Measurements from ENCODE around the gene PUS10. TPM values are rescaled to one million over a fixed set of nuclear protein-coding genes. Genes with fewer than 3 reads are reported as not detected.

Gene PUS10
- total and polyA plus RNA-seq, 2 of the 8 experiments (the other 6 are each of a cell fraction or from before 2014, with no cell fraction given) = 1.3 to 3.1 TPM

DNA sequence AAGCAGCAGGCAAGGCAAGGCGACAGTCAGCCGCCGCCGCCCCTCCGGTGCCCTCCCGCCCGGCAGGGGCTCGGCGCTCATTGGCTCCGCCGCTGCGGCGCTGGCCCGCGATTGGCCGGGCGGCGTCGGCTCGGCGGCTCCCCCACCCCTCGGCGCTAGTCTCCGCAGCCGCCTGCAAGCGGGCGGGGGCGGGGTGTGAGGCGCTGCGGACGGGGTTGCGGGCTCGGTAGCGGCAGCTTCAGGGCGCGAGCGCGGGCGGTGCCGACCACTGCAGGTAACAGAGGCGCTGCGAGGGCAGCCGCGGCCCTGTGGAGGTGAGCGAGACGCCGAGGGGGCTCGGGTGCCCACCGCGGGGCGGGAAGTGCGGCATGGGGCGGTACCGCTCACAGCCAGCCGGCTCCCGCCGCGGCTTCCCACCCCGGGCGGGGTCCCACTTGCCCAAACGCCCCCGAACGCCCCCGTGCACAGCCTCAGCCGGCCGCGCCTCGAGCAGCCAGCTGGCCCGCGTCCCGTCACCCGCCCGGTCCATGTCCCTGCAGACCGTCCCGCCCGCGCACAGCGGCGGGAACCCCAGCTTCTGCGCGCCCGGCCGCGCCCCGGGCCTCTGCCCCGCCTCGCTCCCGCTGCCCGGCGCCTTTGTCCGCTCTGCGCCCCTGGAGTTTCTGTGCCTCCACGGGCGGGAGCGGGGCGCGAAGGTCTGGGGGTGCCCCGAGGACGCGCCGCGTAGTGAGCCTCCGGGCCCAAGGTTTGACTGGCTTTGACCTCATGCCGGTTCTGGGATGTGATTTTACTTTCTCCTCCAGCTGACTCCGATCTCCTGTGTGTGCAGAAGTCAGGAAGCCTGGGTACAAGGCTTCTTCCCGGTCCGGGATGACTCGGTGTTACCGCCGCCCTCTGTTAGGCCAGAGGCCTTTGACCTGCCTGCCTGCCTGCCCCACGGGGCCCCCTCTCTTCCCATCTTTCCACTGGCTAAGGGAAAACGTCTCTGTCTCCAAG lies 48.0 kb upstream of the PUS10 start, which contains the start of gene SANBR (continued):
- no peak for TF ChIP-seq RNF2 (IDR thresholded peaks at IDR 0.05; ENCODE audit: borderline replicate concordance, low read depth, low read length, missing control alignments, poor library complexity, severe bottlenecking)
- TF ChIP-seq YY1 (IDR thresholded peaks at IDR 0.05; ENCODE audit: low read depth, low read length) = no peak
- TF ChIP-seq POU5F1 (IDR thresholded peaks at IDR 0.05; ENCODE audit: low read depth, low read length) = no peak
- TF ChIP-seq BCL11A (IDR thresholded peaks at IDR 0.05; ENCODE audit: low read depth in 2 of 2, low read length in 2 of 2) = no peak
- TF ChIP-seq FOSL1 (IDR thresholded peaks at IDR 0.05; ENCODE audit: insufficient read depth, low read depth, low read length) = no peak
- TF ChIP-seq NANOG (IDR thresholded peaks at IDR 0.05; ENCODE audit: insufficient read depth, low read depth, low read length, poor library complexity, severe bottlenecking) = no peak
- no peak for TF ChIP-seq GTF2F1 (IDR thresholded peaks at IDR 0.05; ENCODE audit: borderline replicate concordance, low read depth, low read length)
- no peak for TF ChIP-seq GABPA (IDR thresholded peaks at IDR 0.05; ENCODE audit: borderline replicate concordance, insufficient read depth, low read length)
- TF ChIP-seq CTBP2 (IDR thresholded peaks at IDR 0.05; ENCODE audit: borderline replicate concordance, insufficient read depth, insufficient read length, low read length) = no peak
- TF ChIP-seq SAP30 (IDR thresholded peaks at IDR 0.05; ENCODE audit: insufficient read depth, insufficient replicate concordance, low read length) = no peak
- 0 out of 3 replicates have a peak, but pooled peaks of 1 of the 2 experiments have one; percentile 2 for TF ChIP-seq EP300 (IDR thresholded peaks at IDR 0.05; ENCODE audit: borderline replicate concordance in 1 of 2, low read depth in 2 of 2, low read length in 2 of 2)
- 0 out of 2 replicates have a peak, but pooled peaks have one; percentile 9 for TF ChIP-seq CREB1 (IDR thresholded peaks at IDR 0.05)
- TF ChIP-seq RXRA (IDR thresholded peaks at IDR 0.05; ENCODE audit: insufficient read depth, low read depth, low read length) = no peak
- TF ChIP-seq ZNF274 (IDR thresholded peaks at IDR 0.05; ENCODE audit: borderline replicate concordance, extremely low read depth, low read length) = no peak
- TF ChIP-seq SRF (IDR thresholded peaks at IDR 0.05; ENCODE audit: low read depth, low read length) = no peak
- TF ChIP-seq, protein P1, sequence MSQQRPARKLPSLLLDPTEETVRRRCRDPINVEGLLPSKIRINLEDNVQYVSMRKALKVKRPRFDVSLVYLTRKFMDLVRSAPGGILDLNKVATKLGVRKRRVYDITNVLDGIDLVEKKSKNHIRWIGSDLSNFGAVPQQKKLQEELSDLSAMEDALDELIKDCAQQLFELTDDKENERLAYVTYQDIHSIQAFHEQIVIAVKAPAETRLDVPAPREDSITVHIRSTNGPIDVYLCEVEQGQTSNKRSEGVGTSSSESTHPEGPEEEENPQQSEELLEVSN (IDR thresholded peaks at IDR 0.05) = 0 out of 2 replicates have a peak, but pooled peaks have one; percentile 44
- TF ChIP-seq CHD2 (IDR thresholded peaks at IDR 0.05; ENCODE audit: low read length) = 0 out of 2 replicates have a peak, but pooled peaks have one; percentile 19
- TF ChIP-seq JUND (IDR thresholded peaks at IDR 0.05; ENCODE audit: low read length) = no peak
- TF ChIP-seq BACH1 (IDR thresholded peaks at IDR 0.05; ENCODE audit: low read length) = no peak
- 0 out of 2 replicates have a peak, but pooled peaks have one; percentile 47 for TF ChIP-seq TAF1 (IDR thresholded peaks at IDR 0.05; ENCODE audit: low read depth, low read length)
- no peak for TF ChIP-seq SP2 (IDR thresholded peaks at IDR 0.05; ENCODE audit: low read length)
- no peak for TF ChIP-seq EZH2 (IDR thresholded peaks at IDR 0.05; ENCODE audit: low read depth, low read length, severe bottlenecking)
